OCI-LY3 (cell line): ENCODE results near the gene OR2W1.

Experiments
- EZH2phosphoT487 ChIP-seq: fragments of 200-600 bp; shearing (Covaris generic); IDR thresholded peaks from 2 replicates; pipeline ENCODE4 v1.6.1; 2018; ENCODE audit warnings: antibody characterized with exemption, mixed run types, low read depth
- TF ChIP-seq, protein P1 (sequence below): fragments of 200-600, 300-600 bp; sonication (generic); IDR thresholded peaks from 2 replicates; pipeline ENCODE4 v1.5.1; 2014; ENCODE audit warnings: antibody characterized with exemption, low read length, low read depth

DNA sequence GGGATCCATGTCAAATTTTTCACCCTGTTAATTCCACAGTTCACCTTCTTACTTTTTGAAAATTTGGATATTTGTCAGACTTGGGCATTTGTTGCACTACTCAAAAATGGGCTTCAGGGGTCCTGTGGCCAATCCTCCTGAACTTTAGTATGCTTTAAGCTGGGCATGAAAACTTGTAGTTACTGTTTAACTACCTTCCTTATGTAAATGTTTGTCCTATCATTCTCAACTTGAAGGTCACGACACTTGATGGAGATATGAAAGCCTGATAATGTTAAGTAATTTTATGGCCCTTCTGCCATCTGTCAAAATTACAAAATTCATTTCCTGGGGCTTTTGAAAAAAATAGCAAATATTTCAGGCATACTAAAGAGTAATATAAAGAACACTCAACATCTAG, 35.6 kb downstream of the OR2W1 start:
- TF ChIP-seq EZH2phosphoT487: no peak
- TF ChIP-seq, protein P1, sequence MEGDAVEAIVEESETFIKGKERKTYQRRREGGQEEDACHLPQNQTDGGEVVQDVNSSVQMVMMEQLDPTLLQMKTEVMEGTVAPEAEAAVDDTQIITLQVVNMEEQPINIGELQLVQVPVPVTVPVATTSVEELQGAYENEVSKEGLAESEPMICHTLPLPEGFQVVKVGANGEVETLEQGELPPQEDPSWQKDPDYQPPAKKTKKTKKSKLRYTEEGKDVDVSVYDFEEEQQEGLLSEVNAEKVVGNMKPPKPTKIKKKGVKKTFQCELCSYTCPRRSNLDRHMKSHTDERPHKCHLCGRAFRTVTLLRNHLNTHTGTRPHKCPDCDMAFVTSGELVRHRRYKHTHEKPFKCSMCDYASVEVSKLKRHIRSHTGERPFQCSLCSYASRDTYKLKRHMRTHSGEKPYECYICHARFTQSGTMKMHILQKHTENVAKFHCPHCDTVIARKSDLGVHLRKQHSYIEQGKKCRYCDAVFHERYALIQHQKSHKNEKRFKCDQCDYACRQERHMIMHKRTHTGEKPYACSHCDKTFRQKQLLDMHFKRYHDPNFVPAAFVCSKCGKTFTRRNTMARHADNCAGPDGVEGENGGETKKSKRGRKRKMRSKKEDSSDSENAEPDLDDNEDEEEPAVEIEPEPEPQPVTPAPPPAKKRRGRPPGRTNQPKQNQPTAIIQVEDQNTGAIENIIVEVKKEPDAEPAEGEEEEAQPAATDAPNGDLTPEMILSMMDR: no peak
